ENCODE results near the gene CD96.

CD96 gene

GRCh38 chr3:111593666-111594065 lies 51.7 kb downstream of the CD96 start:
- no peak for DNase-seq (ENCODE audit: low read depth in 2 of 2)

- DNase-seq (ENCODE audit: low read depth in 2 of 2): no peak
These were observed 52.2 kb downstream of the CD96 start for GRCh38 chr3:111594205-111594604.

- no peak for DNase-seq (ENCODE audit: low read depth in 2 of 2)
These were observed 52.8 kb downstream of the CD96 start for GRCh38 chr3:111594781-111595180.

GRCh38 chr3:111595232-111595631 lies 53.2 kb downstream of the CD96 start, which contains the start of gene ZBED2:
TSS of gene ZBED2 (minus strand) at chr3:111595346. CDS start at chr3:111594201, 1,145 bp downstream.
- DNase-seq (ENCODE audit: low read depth in 2 of 2): no peak

GRCh38 chr3:111596328-111596727 lies 54.3 kb downstream of the CD96 start:
- DNase-seq (ENCODE audit: low read depth in 2 of 2): no peak

- DNase-seq (ENCODE audit: low read depth in 2 of 2): no peak
These were observed 56.1 kb downstream of the CD96 start for GRCh38 chr3:111598139-111598538.

GRCh38 chr3:111598552-111598951 lies 56.6 kb downstream of the CD96 start:
- DNase-seq (ENCODE audit: low read depth in 2 of 2): no peak

GRCh38 chr3:111601810-111602209 lies 59.8 kb downstream of the CD96 start:
- DNase-seq (ENCODE audit: low read depth in 2 of 2): no peak

GRCh38 chr3:111603679-111604078 lies 61.7 kb downstream of the CD96 start:
- DNase-seq (ENCODE audit: low read depth in 2 of 2): no peak

- DNase-seq (ENCODE audit: low read depth in 2 of 2): no peak
These were observed 62.1 kb downstream of the CD96 start for GRCh38 chr3:111604119-111604518.

GRCh38 chr3:111605018-111605417 lies 63.0 kb downstream of the CD96 start:
- no peak for DNase-seq (ENCODE audit: low read depth in 2 of 2)

GRCh38 chr3:111605493-111605892 lies 63.5 kb downstream of the CD96 start:
- no peak for DNase-seq (ENCODE audit: low read depth in 2 of 2)

- no peak for DNase-seq (ENCODE audit: low read depth in 2 of 2)
These were observed 65.4 kb downstream of the CD96 start for GRCh38 chr3:111607240-111607920.

GRCh38 chr3:111608383-111608782 lies 66.4 kb downstream of the CD96 start:
- DNase-seq (ENCODE audit: low read depth in 2 of 2): no peak

GRCh38 chr3:111609700-111610099 lies 67.7 kb downstream of the CD96 start:
- DNase-seq (ENCODE audit: low read depth in 2 of 2): no peak

GRCh38 chr3:111610189-111610588 lies 68.2 kb downstream of the CD96 start:
- peak in 1 of 2 donors; percentile 45 for DNase-seq (ENCODE audit: low read depth in 2 of 2)

GRCh38 chr3:111610612-111611054 lies 68.6 kb downstream of the CD96 start:
- DNase-seq (ENCODE audit: low read depth in 2 of 2): no peak

- DNase-seq (ENCODE audit: low read depth in 2 of 2): no peak
These were observed 71.3 kb downstream of the CD96 start for GRCh38 chr3:111613294-111613693.

GRCh38 chr3:111615880-111616279 lies 73.9 kb downstream of the CD96 start:
- no peak for DNase-seq (ENCODE audit: low read depth in 2 of 2)

GRCh38 chr3:111616417-111617105 lies 74.6 kb downstream of the CD96 start:
- DNase-seq (ENCODE audit: low read depth in 2 of 2): peak; percentile 45 to 50

GRCh38 chr3:111617406-111617805 lies 75.4 kb downstream of the CD96 start:
- no peak for DNase-seq (ENCODE audit: low read depth in 2 of 2)

- no peak for DNase-seq (ENCODE audit: low read depth in 2 of 2)
These were observed 76.1 kb downstream of the CD96 start for GRCh38 chr3:111617912-111618601.

- no peak for DNase-seq (ENCODE audit: low read depth in 2 of 2)
These were observed 76.9 kb downstream of the CD96 start for GRCh38 chr3:111618945-111619344.

Measured in stimulated activated CD4-positive, alpha-beta T cell treated with anti-CD3 and anti-CD28 coated beads, Interleukin-1b, Interleukin-23, amount 100 ng/mL, for 4 hours (primary cell).